Gastroesophageal sphincter (tissue), 3 donors: ENCODE data around the gene VTI1A.

Experiments
- EP300 ChIP-seq: sonication (generic); formaldehyde crosslinking; IDR thresholded peaks from one replicate; pipeline ENCODE4 v1.6.1; 2017; ENCODE audit warnings: antibody characterized with exemption, mild to moderate bottlenecking
- POLR2A ChIP-seq, 2 donors: fragments of 450-650 bp; IDR thresholded peaks; one replicate each; pipeline ENCODE4 v1.6.1; 2017; ENCODE audit warnings: antibody characterized with exemption in 2 of 2, mild to moderate bottlenecking in 2 of 2, moderate library complexity in 1 of 2
- POLR2AphosphoS5 ChIP-seq: sonication (generic); formaldehyde crosslinking; IDR thresholded peaks from one replicate; pipeline ENCODE4 v1.6.1; 2017; ENCODE audit warnings: antibody characterized with exemption
- TF ChIP-seq, protein P1 (sequence below), 4 experiments: fragments of 200-600 bp in 2 of 4; fragments of 450-650 bp in 2 of 4; sonication (generic) in 1 of 4; IDR thresholded peaks; one replicate each; pipeline ENCODE4 v1.5.1; 2017 to 2019; ENCODE audit warnings: antibody characterized with exemption in 4 of 4, mild to moderate bottlenecking in 2 of 4, moderate library complexity in 2 of 4

DNA sequence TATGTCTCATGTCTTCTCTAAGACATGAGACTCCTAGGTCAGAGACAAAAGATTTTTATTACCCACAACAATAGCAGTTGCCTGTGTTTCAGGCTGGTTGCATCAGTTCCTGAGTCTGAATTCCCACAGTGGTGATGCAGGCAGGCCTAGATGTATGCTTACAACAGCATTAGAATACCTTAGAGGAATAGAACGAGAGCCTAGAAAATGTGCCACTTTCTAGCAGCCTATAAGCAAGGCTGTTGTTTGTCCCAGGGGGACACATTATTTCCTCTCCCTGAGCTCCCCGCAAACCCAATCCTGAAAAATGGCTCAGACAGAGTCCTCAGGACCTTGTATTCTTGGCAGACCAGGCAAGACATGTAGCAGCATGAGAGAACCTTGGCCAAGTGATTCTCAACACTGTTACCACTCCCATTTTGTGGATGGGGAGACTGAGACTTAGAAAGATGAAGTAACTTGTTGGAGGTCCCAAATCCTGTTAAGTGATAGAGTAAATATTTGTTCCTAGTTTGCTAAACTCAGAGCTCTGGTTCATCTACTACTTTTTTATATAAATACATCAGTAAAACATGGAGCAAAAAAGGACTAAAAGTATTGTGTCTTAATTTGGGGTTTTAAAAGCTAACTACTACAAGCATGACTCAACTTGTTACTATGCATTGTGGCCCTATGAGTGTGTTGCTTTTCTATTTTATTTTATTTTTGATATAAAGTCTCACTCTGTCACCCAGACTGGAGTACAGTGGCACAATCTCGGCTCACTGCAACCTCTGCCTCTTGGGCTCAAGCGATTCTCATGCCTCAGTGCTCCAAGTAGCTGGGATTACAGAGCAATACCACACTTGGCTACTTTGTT, 14.2 kb downstream of the VTI1A start:
- TF ChIP-seq, protein P1, sequence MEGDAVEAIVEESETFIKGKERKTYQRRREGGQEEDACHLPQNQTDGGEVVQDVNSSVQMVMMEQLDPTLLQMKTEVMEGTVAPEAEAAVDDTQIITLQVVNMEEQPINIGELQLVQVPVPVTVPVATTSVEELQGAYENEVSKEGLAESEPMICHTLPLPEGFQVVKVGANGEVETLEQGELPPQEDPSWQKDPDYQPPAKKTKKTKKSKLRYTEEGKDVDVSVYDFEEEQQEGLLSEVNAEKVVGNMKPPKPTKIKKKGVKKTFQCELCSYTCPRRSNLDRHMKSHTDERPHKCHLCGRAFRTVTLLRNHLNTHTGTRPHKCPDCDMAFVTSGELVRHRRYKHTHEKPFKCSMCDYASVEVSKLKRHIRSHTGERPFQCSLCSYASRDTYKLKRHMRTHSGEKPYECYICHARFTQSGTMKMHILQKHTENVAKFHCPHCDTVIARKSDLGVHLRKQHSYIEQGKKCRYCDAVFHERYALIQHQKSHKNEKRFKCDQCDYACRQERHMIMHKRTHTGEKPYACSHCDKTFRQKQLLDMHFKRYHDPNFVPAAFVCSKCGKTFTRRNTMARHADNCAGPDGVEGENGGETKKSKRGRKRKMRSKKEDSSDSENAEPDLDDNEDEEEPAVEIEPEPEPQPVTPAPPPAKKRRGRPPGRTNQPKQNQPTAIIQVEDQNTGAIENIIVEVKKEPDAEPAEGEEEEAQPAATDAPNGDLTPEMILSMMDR (IDR thresholded peaks at IDR 0.05): no peak
- TF ChIP-seq EP300 (no peak), POLR2AphosphoS5 (no peak), POLR2A (IDR thresholded peaks at IDR 0.05) (no peak)
